GM13976 (cell line): ENCODE measurements around the gene SGK1.

Source experiments
- DNase-seq: peaks from one replicate; pipeline ENCODE4 v3.0.0; 2012; ENCODE audit warnings: low spot score
- CTCF ChIP-seq: IDR thresholded peaks from 2 replicates; pipeline ENCODE4 v1.5.1; 2012; ENCODE audit warnings: borderline replicate concordance, mild to moderate bottlenecking; ENCODE audit not compliant: insufficient read depth; ENCODE audit errors: extremely low read depth, missing control alignments, control extremely low read depth
- in situ Hi-C: fragments of 300-500 bp; cut with MboI; formaldehyde crosslinking; loops from one replicate; pipeline ENCODE4 v1.12.0; 2022; ENCODE audit warnings: low sequenced_read_pairs, mixed read lengths, inconsistent platforms; ENCODE audit not compliant: unreplicated experiment

SGK1 gene

GRCh38 chr6:134169871-134170486 lies 147.9 kb downstream of the SGK1 start:
- DNase-seq: no peak
- in situ Hi-C loops: loop anchor here (10.0 to 25.0 kb wide), 4 partner anchors 475 to 1267 kb away; no protein-coding TSS in a partner anchor
- TF ChIP-seq CTCF: no peak

GRCh38 chr6:134168590-134169208 lies 149.2 kb downstream of the SGK1 start:
- no peak for DNase-seq
- no peak for TF ChIP-seq CTCF
- in situ Hi-C loops: loop anchor here (10.0 to 25.0 kb wide), 3 partner anchors 476 to 1269 kb away; no protein-coding TSS in a partner anchor

DNA sequence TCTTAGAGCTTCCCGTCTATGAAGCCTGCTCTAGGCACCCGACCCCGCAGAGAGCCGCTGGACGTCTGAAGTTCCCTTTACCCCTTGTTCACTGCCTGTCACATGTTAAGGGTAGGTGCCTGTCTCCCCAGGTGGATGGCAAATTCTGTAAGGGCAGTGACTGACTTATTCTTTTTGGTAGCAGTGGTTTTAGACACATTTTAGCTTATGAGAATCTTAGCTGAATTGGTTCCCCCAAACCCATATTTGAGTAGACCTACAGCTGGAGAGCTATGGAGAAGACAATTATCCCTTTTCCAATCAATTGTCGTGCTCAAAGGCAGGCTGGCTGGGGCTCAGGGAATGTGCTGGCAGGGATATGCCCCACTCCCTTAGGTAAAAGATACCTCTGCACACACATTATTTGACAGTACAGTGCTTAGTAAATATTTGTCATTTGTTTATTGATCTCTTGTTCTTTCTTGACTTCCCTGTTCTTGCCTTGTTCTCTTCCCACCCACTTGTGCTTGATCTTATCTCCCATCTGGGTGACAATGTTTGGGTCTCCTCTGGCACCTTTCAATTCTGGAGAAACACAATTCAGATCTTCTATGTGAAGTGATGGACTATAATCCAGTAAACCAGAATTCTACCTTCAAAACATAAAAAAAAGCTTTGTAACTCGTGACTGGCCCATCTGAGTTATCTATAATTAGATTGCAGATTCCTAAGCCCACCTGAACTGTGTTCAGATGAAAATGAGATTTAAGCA lies 151.2 kb downstream of the SGK1 start:
- no peak for DNase-seq
- TF ChIP-seq CTCF: no peak
- in situ Hi-C loops: loop anchor here (10.0 to 25.0 kb wide), 3 partner anchors 478 to 1271 kb away; no protein-coding TSS in a partner anchor

DNA sequence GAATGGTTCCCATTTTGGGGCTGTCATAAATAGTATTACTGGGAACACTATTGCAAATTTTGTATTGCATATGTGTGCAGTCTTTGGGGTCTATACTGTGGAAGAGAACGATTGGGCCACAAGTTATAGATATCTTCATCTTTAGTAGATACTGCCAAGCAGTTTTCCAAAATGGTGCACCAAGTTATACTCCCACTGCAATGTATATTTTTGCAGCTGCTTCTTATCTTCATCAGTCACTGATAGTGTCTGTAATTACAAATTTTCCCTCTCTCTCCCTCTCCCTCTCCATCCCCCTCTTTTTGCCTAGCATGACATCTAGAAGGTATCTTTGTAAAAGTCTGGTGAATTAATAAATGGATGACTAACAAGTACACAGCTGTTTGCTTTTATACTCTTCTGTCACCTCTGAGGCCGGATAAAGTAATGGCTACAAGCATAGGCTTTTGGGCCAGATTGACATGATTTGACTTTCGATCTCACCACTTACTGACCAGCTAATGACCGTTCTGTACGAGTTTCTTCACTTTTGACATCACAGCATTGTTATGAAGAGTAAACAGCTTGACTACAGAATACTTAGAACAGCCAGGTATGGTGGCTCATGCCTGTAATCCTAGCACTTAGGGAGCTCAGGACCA lies 152.2 kb downstream of the SGK1 start:
- in situ Hi-C loops: loop anchor here (10.0 to 25.0 kb wide), 3 partner anchors 479 to 1272 kb away; no protein-coding TSS in a partner anchor
- TF ChIP-seq CTCF: no peak

GRCh38 chr6:134164300-134164699 lies 153.6 kb downstream of the SGK1 start:
- no peak for DNase-seq
- in situ Hi-C loops: loop anchor here (10.0 to 25.0 kb wide), 3 partner anchors 481 to 1273 kb away; no protein-coding TSS in a partner anchor

More for the DNA sequence above, 152.2 kb downstream of the SGK1 start:
- no peak for DNase-seq

More at GRCh38 chr6:134164300-134164699, 153.6 kb downstream of the SGK1 start:
- no peak for TF ChIP-seq CTCF
